CD4-positive, alpha-beta T cell (primary cell): ENCODE data around the gene CCDC116. TPM values are rescaled to one million over a fixed set of nuclear protein-coding genes. Genes with fewer than 3 reads are reported as not detected.

Source experiments
- ATAC-seq: fragments of 200-7000 bp; cut with Tn5 transposase; one replicate; pipeline ENCODE4 v1.10.0; 2022; ENCODE audit warnings: mild to moderate bottlenecking; ENCODE audit not compliant: poor library complexity
- CTCF ChIA-PET: fragments of 350-600 bp; sonication (Branson Sonifier 250); formaldehyde crosslinking; loops from one replicate; lab custom pipeline; 2021; ENCODE audit warnings: antibody characterized with exemption, inconsistent platforms; lab: Charles Lee
- POLR2A ChIA-PET: fragments of 350-600 bp; sonication (Branson Sonifier 250); formaldehyde crosslinking; loops from one replicate; lab custom pipeline; 2021; ENCODE audit warnings: antibody characterized with exemption, inconsistent platforms; lab: Charles Lee
- DNase-seq, 14 experiments: peaks; one replicate each; pipeline ENCODE4 v3.0.0-alpha.2; 2013 to 2020; ENCODE audit warnings: mixed read lengths in 2 of 14
- H3K27ac ChIP-seq, 2 donors: one replicate each; pipeline versions ENCODE4 v1.5.1 to v1.7.0; 2013; ENCODE audit warnings: low read length in 2 of 2, low read depth in 1 of 2, mild to moderate bottlenecking in 1 of 2
- H3K27me3 ChIP-seq, 2 experiments: 1 replicate in 1 of 2; 2 replicates in 1 of 2; pipeline versions ENCODE4 v1.6.1 to v1.7.0; 2013; ENCODE audit warnings: low read length in 2 of 2, control low read depth in 1 of 2, mild to moderate bottlenecking in 1 of 2, moderate library complexity in 1 of 2; ENCODE audit not compliant: insufficient read depth in 2 of 2, control insufficient read depth in 1 of 2
- H3K36me3 ChIP-seq: one replicate; pipeline ENCODE4 v1.6.1; 2013; ENCODE audit warnings: low read length, control low read depth; ENCODE audit not compliant: insufficient read depth
- H3K4me1 ChIP-seq: one replicate; pipeline ENCODE4 v1.6.1; 2013; ENCODE audit warnings: low read length, control low read depth; ENCODE audit not compliant: insufficient read depth
- H3K4me3 ChIP-seq: one replicate; pipeline ENCODE4 v1.5.1; 2013; ENCODE audit warnings: mild to moderate bottlenecking, low read length, moderate library complexity
- H3K9me3 ChIP-seq, 2 experiments: 1 replicate in 1 of 2; 2 replicates in 1 of 2; pipeline versions ENCODE4 v1.6.1 to v1.7.0; 2013; ENCODE audit warnings: low read length in 2 of 2, mild to moderate bottlenecking in 2 of 2, control low read depth in 1 of 2, moderate library complexity in 1 of 2; ENCODE audit not compliant: control insufficient read depth in 1 of 2, insufficient read depth in 1 of 2
- H3K27ac Mint-ChIP-seq: one replicate; pipeline ENCODE4 v1.8.0; 2020; ENCODE audit warnings: mixed read lengths
- H3K27me3 Mint-ChIP-seq: one replicate; pipeline ENCODE4 v1.8.0; 2021; ENCODE audit warnings: mixed read lengths
- H3K36me3 Mint-ChIP-seq: one replicate; pipeline ENCODE4 v1.8.0; 2021; ENCODE audit warnings: low read depth, mixed read lengths
- H3K4me1 Mint-ChIP-seq: one replicate; pipeline ENCODE4 v1.8.0; 2021; ENCODE audit warnings: low read depth, mixed read lengths
- H3K4me3 Mint-ChIP-seq: one replicate; pipeline ENCODE4 v1.8.0; 2020; ENCODE audit warnings: mild to moderate bottlenecking, mixed read lengths
- H3K9me3 Mint-ChIP-seq: one replicate; pipeline ENCODE4 v1.8.0; 2020; ENCODE audit warnings: mixed read lengths
- CTCF ChIP-seq: fragments of 200-600 bp; IDR thresholded peaks from one replicate; pipeline ENCODE4 v1.8.0; 2022; ENCODE audit warnings: antibody characterized with exemption, mild to moderate bottlenecking
- intact Hi-C, 2 experiments: fragments of 100-400 bp; cut with DNase I in 1 of 2; cut with micrococcal nuclease in 1 of 2; formaldehyde crosslinking; loops; one replicate each; pipeline versions ENCODE4 v1.15.1 to v1.9.0; 2023 to 2025; cut with DNase I, micrococcal nuclease
- total RNA-seq, 174 experiments: library from RNA in 2 of 174; stranded (reverse) in 2 of 174; gene quantifications; one replicate each; pipeline ENCODE4 v1.2.3 and lab custom pipeline; 2021 to 2026

Gene CCDC116
- total RNA-seq, 2 experiments from 2014 or later = 0.14 to 0.20 TPM

- Mint-ChIP-seq H3K4me3 (peak overlapping the region; percentile 25), H3K4me1 (peaks cover 20% of the 10 kb centered on the region), H3K9me3 (no peaks in the 10 kb centered on the region), H3K27ac (no peak overlapping the region), H3K36me3 (peaks cover 7% of the 10 kb centered on the region), H3K27me3 (no peaks in the 10 kb centered on the region)
- no peak for DNase-seq
- POLR2A ChIA-PET = no interaction called here
- H3K4me3 ChIP-seq = no peak overlapping the region
- H3K9me3 ChIP-seq = no peaks in the 10 kb centered on the region
- no peaks in the 10 kb centered on the region for H3K27me3 ChIP-seq
- ATAC-seq = no peak
- H3K27ac ChIP-seq = no peak overlapping the region
- CTCF ChIA-PET = no interaction called here
- TF ChIP-seq CTCF = no peak
- intact Hi-C loops = no loop called here
- H3K4me1 ChIP-seq = peaks cover 28% of the 10 kb centered on the region
- H3K36me3 ChIP-seq = no peaks in the 10 kb centered on the region
Measured at GRCh38 chr22:21661991-21662390, 29.4 kb downstream of the CCDC116 start.

- CTCF ChIA-PET = no interaction called here
- H3K4me3 Mint-ChIP-seq = peak overlapping the region; percentile 82
Measured at GRCh38 chr22:21663738-21664137, 31.2 kb downstream of the CCDC116 start.

GRCh38 chr22:21665047-21665851 lies 32.7 kb downstream of the CCDC116 start:
- no peaks in the 10 kb centered on the region for H3K27me3 ChIP-seq
- Mint-ChIP-seq H3K27me3 (no peaks in the 10 kb centered on the region), H3K36me3 (peaks cover 19% of the 10 kb centered on the region), H3K9me3 (no peaks in the 10 kb centered on the region), H3K4me1 (peaks cover 32% of the 10 kb centered on the region), H3K27ac (peak overlapping the region; percentile 92), H3K4me3 (peak overlapping the region; percentile 99)
- POLR2A ChIA-PET = interaction anchor here (0.9 to 1.5 kb wide), 4 partner anchors 18 to 36 kb away, joined by 3 to 14 read pairs (median 4); partner anchors contain the start of genes CCDC116, SDF2L1 and YDJC
- intact Hi-C loops = loop anchor here in 1 of 2 experiments (1.0 kb wide), 2 partner anchors 8 to 36 kb away; no protein-coding TSS in a partner anchor
- ATAC-seq = no peak
- TF ChIP-seq CTCF = no peak
- H3K4me3 ChIP-seq = peak overlapping the region; percentile 95
- H3K36me3 ChIP-seq = peaks cover 7% of the 10 kb centered on the region
- H3K4me1 ChIP-seq = peaks cover 30% of the 10 kb centered on the region
- CTCF ChIA-PET = interaction anchor here (0.9 to 1.2 kb wide), 3 partner anchors 18 to 287 kb away, joined by 3 to 4 read pairs (median 3); partner anchors contain the start of genes PPM1F and SDF2L1
- peak in 1 of 14 experiments; percentile 32 for DNase-seq
- peak overlapping the region; percentile 88 to 93 for H3K27ac ChIP-seq
- no peaks in the 10 kb centered on the region for H3K9me3 ChIP-seq

More at GRCh38 chr22:21663738-21664137, 31.2 kb downstream of the CCDC116 start:
- H3K36me3 Mint-ChIP-seq = peaks cover 7% of the 10 kb centered on the region
- intact Hi-C loops = no loop called here
- POLR2A ChIA-PET = no interaction called here
- ATAC-seq (no peak), DNase-seq (no peak)
- no peaks in the 10 kb centered on the region for H3K9me3 Mint-ChIP-seq
- H3K27ac Mint-ChIP-seq = peak overlapping the region; percentile 37
- peaks cover 27% of the 10 kb centered on the region for H3K4me1 ChIP-seq
- H3K9me3 ChIP-seq = no peaks in the 10 kb centered on the region
- H3K27me3 Mint-ChIP-seq = no peaks in the 10 kb centered on the region
- H3K4me3 ChIP-seq = no peak overlapping the region
- TF ChIP-seq CTCF = no peak
- H3K4me1 Mint-ChIP-seq = peaks cover 27% of the 10 kb centered on the region
- H3K27ac ChIP-seq = no peak overlapping the region
- H3K36me3 ChIP-seq = no peaks in the 10 kb centered on the region
- H3K27me3 ChIP-seq = no peaks in the 10 kb centered on the region
